HCT116 (cell line): ENCODE measurements around the gene NFIX.

Experiments
- CEBPB ChIP-seq: IDR thresholded peaks from 2 replicates; pipeline ENCODE4 v1.6.1; 2012; ENCODE audit warnings: low read depth
- EGR1 ChIP-seq: IDR thresholded peaks from 2 replicates; pipeline ENCODE4 v1.6.1; 2012; ENCODE audit warnings: low read depth
- EZH2phosphoT487 ChIP-seq: fragments of 200-600 bp; IDR thresholded peaks from 2 replicates; pipeline ENCODE4 v1.6.1; 2018; ENCODE audit warnings: antibody characterized with exemption, borderline replicate concordance
- POLR2A ChIP-seq: IDR thresholded peaks from 2 replicates; pipeline ENCODE4 v1.7.0; 2011; ENCODE audit warnings: borderline replicate concordance; ENCODE audit not compliant: insufficient read depth, insufficient read length; ENCODE audit errors: extremely low read depth
- TCF7L2 ChIP-seq: IDR thresholded peaks from 2 replicates; pipeline ENCODE4 v1.7.0; 2011; ENCODE audit warnings: borderline replicate concordance, inconsistent platforms; ENCODE audit not compliant: insufficient read depth, insufficient read length; ENCODE audit errors: extremely low read depth
- ZNF274 ChIP-seq: fragments of 200-500 bp; sonication (Bioruptor generic); IDR thresholded peaks from 2 replicates; pipeline ENCODE4 v1.6.1; 2014; ENCODE audit warnings: mild to moderate bottlenecking, low read depth, low read length, inconsistent platforms
- TF ChIP-seq, protein P1 (sequence below), 3 experiments: fragments of 200-600 bp in 1 of 3; sonication (generic) in 1 of 3; IDR thresholded peaks in 2 of 3; conservative IDR thresholded peaks in 1 of 3; 2 replicates each; pipeline ENCODE4 v1.5.1; 2012 to 2017; ENCODE audit warnings: low read depth in 2 of 3, low read length in 2 of 3, antibody characterized with exemption in 1 of 3, borderline replicate concordance in 1 of 3, control low read depth in 1 of 3, mild to moderate bottlenecking in 1 of 3, mixed read lengths in 1 of 3, mixed run types in 1 of 3, moderate library complexity in 1 of 3; ENCODE audit not compliant: insufficient read depth in 1 of 3

DNA sequence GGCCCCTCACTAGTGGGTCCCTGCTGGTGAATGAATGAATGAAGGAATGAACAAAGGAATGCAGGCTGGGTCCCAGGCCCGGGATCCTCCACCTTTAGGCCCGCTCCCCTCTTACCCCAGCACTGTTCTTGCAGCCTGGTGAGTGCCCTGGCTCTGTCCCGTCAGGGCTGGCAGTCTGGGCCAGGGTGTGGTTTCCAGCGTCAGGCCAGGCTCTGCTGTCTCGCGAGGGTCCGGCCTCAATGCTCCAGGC, 107.1 kb downstream of the NFIX start:
- TF ChIP-seq, protein P1, sequence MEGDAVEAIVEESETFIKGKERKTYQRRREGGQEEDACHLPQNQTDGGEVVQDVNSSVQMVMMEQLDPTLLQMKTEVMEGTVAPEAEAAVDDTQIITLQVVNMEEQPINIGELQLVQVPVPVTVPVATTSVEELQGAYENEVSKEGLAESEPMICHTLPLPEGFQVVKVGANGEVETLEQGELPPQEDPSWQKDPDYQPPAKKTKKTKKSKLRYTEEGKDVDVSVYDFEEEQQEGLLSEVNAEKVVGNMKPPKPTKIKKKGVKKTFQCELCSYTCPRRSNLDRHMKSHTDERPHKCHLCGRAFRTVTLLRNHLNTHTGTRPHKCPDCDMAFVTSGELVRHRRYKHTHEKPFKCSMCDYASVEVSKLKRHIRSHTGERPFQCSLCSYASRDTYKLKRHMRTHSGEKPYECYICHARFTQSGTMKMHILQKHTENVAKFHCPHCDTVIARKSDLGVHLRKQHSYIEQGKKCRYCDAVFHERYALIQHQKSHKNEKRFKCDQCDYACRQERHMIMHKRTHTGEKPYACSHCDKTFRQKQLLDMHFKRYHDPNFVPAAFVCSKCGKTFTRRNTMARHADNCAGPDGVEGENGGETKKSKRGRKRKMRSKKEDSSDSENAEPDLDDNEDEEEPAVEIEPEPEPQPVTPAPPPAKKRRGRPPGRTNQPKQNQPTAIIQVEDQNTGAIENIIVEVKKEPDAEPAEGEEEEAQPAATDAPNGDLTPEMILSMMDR (IDR thresholded peaks at IDR 0.05 in 2 of 3, conservative IDR thresholded peaks at IDR 0.05 in 1 of 3; ENCODE audit: borderline replicate concordance in 1 of 3, insufficient read depth in 1 of 3, low read depth in 2 of 3, low read length in 2 of 3), result no peak
- no peak for TF ChIP-seq TCF7L2
- TF ChIP-seq POLR2A, result no peak
- no peak for TF ChIP-seq ZNF274
- TF ChIP-seq CEBPB, result no peak
- TF ChIP-seq EZH2phosphoT487, result no peak
- no peak for TF ChIP-seq EGR1
